Measurements from ENCODE around the gene CRB1. TPM values are rescaled to one million over a fixed set of nuclear protein-coding genes. Genes with fewer than 3 reads are reported as not detected.
"Not testable (repeated sequence)": the region's sequence is repeated elsewhere in the genome, so short reads cannot be mapped to it uniquely, and the experiment has no call there.

The CRB1 gene
- total and polyA plus RNA-seq, 8 donors, result 0.09 to 0.31 (median 0.26) TPM

DNA sequence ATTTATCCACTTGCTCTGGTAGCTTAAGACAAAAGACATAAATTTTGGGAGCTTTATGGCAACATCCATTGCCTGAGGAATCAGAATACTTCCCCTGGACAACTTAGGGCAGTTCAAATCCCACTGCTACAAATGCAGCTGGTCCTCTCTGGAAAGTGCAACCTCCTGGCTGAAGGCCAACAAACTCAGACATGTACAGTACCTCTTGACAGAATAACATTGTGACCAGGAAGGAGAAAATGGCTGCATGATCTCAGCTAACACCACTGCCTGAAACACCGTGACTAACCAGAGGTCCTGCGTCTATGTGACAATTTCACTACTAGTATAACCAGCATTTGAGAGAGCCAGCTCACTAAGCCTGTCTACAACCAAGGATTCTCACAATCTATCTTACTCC lies 218.9 kb downstream of the CRB1 start:
- intact Hi-C loops (cut with DNase I), result no loop called here
- ATAC-seq, result peak; percentile 53
- peak in 1 of 4 donors; percentile 46 for DNase-seq

DNA sequence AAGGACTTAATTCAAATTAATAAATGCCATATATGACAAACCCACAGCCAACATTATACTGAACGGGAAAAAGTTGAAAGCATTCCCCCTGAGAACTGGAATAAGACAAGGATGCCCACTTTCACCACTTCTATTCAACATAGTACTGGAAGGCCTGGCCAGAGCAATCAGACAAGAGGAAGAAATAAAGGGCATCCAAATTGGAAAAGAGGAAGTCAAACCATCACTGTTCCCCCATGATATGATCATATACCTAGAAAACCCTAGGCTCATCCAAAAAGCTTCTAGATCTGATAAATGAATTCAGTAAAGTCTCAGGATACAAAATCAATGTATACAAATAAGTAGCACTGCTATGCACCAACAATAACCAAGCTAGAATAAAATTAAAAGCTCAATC lies 223.5 kb downstream of the CRB1 start:
- ATAC-seq; H3K36me3 ChIP-seq; intact Hi-C loops (cut with DNase I); H3K27me3 ChIP-seq; H3K4me3 ChIP-seq; H3K27ac ChIP-seq; H3K9me3 ChIP-seq; H3K4me1 ChIP-seq; DNase-seq: not testable (repeated sequence)

More for the DNA sequence above, 218.9 kb downstream of the CRB1 start:
- no peaks in the 10 kb centered on the region for H3K36me3 ChIP-seq
- TF ChIP-seq, protein P1, sequence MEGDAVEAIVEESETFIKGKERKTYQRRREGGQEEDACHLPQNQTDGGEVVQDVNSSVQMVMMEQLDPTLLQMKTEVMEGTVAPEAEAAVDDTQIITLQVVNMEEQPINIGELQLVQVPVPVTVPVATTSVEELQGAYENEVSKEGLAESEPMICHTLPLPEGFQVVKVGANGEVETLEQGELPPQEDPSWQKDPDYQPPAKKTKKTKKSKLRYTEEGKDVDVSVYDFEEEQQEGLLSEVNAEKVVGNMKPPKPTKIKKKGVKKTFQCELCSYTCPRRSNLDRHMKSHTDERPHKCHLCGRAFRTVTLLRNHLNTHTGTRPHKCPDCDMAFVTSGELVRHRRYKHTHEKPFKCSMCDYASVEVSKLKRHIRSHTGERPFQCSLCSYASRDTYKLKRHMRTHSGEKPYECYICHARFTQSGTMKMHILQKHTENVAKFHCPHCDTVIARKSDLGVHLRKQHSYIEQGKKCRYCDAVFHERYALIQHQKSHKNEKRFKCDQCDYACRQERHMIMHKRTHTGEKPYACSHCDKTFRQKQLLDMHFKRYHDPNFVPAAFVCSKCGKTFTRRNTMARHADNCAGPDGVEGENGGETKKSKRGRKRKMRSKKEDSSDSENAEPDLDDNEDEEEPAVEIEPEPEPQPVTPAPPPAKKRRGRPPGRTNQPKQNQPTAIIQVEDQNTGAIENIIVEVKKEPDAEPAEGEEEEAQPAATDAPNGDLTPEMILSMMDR (IDR thresholded peaks at IDR 0.05), result no peak
- H3K4me3 ChIP-seq, result no peak overlapping the region
- no peaks in the 10 kb centered on the region for H3K27me3 ChIP-seq
- H3K4me1 ChIP-seq, result no peaks in the 10 kb centered on the region
- H3K9me3 ChIP-seq, result no peaks in the 10 kb centered on the region
- H3K27ac ChIP-seq, result no peak overlapping the region

DNA sequence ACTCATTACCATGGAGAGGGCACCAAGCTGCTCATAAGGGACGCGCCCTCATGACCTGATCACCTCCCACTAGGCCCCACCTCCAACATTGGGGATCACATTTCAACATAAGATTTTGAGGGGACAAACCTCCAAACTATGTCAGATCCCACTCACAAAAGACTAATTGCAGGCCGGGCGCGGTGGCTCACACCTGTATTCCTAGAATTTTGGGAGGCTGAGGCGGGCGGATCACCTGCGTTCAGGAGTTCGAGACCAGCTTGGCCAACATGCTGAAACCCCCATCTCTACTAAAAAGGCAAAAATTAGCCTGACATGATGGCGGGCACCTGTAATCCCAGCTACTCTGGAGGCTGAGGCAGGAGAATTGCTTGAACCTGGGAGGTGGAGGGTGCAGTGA lies 228.7 kb downstream of the CRB1 start:
- H3K9me3 ChIP-seq, result no peaks in the 10 kb centered on the region
- no peaks in the 10 kb centered on the region for H3K36me3 ChIP-seq
- no peak overlapping the region for H3K27ac ChIP-seq
- no peaks in the 10 kb centered on the region for H3K27me3 ChIP-seq
- TF ChIP-seq, protein P1 (IDR thresholded peaks at IDR 0.05), result no peak
- DNase-seq, result no peak
- no peak overlapping the region for H3K4me3 ChIP-seq
- intact Hi-C loops (cut with DNase I), result no loop called here
- ATAC-seq, result no peak
- no peaks in the 10 kb centered on the region for H3K4me1 ChIP-seq

DNA sequence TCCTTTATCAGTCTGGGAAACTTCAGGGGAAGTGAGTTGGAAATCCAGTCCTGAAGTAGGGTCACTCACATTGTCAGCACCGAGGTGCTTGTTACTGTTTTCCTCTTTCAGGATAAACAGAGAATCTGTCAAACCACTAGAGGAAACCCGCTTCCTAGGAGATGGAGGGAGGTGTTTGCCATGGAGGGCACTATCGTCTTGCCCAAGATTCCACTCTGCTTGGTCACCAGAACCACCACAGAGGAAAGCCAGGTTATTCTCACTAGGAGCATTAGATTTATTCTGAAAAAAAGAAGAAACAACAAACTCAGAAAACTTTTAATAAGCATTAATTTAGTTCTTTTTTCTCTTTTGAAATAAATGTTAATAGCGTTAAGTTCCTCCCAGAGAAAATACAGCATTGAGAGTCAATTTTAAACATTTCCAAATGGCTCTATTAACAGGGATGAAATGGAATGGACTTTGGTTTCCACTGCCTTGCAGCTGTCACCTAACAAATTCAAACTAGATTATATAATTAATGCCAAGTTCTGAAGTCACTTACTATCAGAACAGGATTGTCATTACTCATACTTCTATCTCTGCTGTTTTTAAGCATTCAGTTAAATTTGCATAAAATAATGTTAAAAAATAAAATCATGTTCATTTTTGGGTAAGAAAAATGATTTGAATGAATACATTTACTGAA lies 242.8 kb downstream of the CRB1 start:
- peaks cover 0 to 23% of the 10 kb centered on the region in 2 donors for H3K36me3 ChIP-seq

DNA sequence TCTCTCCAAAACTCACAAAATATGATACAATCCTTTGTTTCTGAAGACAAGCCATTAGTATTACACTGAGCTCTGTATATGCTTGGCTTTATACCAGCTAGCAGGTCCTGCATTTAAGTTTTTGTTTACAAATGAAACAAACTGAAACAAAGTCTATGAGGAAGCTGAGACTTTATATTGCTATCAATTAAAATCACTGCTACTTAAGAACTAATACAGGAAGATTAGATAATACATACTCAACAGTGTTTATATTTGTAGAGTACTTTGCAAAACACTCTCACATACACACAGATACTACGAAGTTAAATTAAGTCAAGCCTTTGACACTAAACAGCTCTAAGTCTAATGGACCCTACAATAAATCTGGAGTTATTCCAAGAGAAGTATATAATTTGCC lies 247.4 kb downstream of the CRB1 start:
- ATAC-seq (no peak), DNase-seq (peak in 2 of 4 donors; percentile 18 to 35)
- H3K27ac ChIP-seq, result no peak overlapping the region
- intact Hi-C loops (cut with DNase I), result no loop called here
- H3K27me3 ChIP-seq, result no peaks in the 10 kb centered on the region
- no peaks in the 10 kb centered on the region for H3K4me1 ChIP-seq
- peaks cover 0 to 15% of the 10 kb centered on the region in 2 donors for H3K36me3 ChIP-seq
- H3K9me3 ChIP-seq, result no peaks in the 10 kb centered on the region
- TF ChIP-seq, protein P1 (IDR thresholded peaks at IDR 0.05), result no peak
- no peak overlapping the region for H3K4me3 ChIP-seq

More for the DNA sequence above, 242.8 kb downstream of the CRB1 start:
- H3K4me3 ChIP-seq, result no peak overlapping the region
- no peaks in the 10 kb centered on the region for H3K9me3 ChIP-seq
- intact Hi-C loops (cut with DNase I), result no loop called here
- H3K4me1 ChIP-seq, result no peaks in the 10 kb centered on the region
- H3K27me3 ChIP-seq, result no peaks in the 10 kb centered on the region
- DNase-seq, result no peak
- TF ChIP-seq, protein P1 (IDR thresholded peaks at IDR 0.05), result no peak
- H3K27ac ChIP-seq, result no peak overlapping the region
- no peak for ATAC-seq

All from left lung (tissue), 10 donors.